ENCODE data around the gene CCDC77.
A peak's percentile ranks its signal among the peaks of the same experiment; 100 is the strongest.
"Not testable (repeated sequence)": the region's sequence is repeated elsewhere in the genome, so short reads cannot be mapped to it uniquely, and the experiment has no call there.

The CCDC77 gene

GRCh38 chr12:401235-402028, at the start of gene CCDC77:
CCDC77 (plus strand) TSS chr12:401644; CDS start chr12:409384, 7,740 bp downstream.
- Histone ChIP-seq H3K9me3 (ENCODE audit: low read depth, low read length) (no peaks in the 10 kb centered on the region), H3K36me3 (ENCODE audit: insufficient read depth, low read length) (peaks cover 4% of the 10 kb centered on the region; the same call in 1 of the 2 replicates), H3K27ac (peak within 1 kb of the TSS; percentile 52; the same call in 1 of the 2 replicates), H3K9ac (ENCODE audit: insufficient read length) (peak within 1 kb of the TSS; percentile 80), H3K4me3 (peak within 1 kb of the TSS; percentile 91)
- DNase-seq (ENCODE audit: low read depth, low spot score), result peak; percentile 80
- TF ChIP-seq FOXP2 (optimal IDR thresholded peaks at IDR 0.05; ENCODE audit: control extremely low read depth, extremely low read length, insufficient read depth) (peak; percentile 67), POLR2AphosphoS5 (IDR thresholded peaks at IDR 0.05; ENCODE audit: borderline replicate concordance, low read depth, low read length) (peak; percentile 93), EZH2 (IDR thresholded peaks at IDR 0.05) (no peak)

- no peak for DNase-seq (ENCODE audit: low read depth, low spot score)
- Histone ChIP-seq H3K36me3 (ENCODE audit: insufficient read depth, low read length) (peaks cover 76% of the 10 kb centered on the region), H3K9ac (ENCODE audit: insufficient read length) (no peak overlapping the region), H3K27ac (no peak overlapping the region), H3K9me3 (ENCODE audit: low read depth, low read length) (peaks cover 2% of the 10 kb centered on the region; the same call in 1 of the 2 replicates), H3K4me3 (no peak overlapping the region)
- no peak for TF ChIP-seq POLR2AphosphoS5 (IDR thresholded peaks at IDR 0.05; ENCODE audit: borderline replicate concordance, low read depth, low read length)
- TF ChIP-seq FOXP2 (optimal IDR thresholded peaks at IDR 0.05; ENCODE audit: control extremely low read depth, extremely low read length, insufficient read depth), result no peak
- TF ChIP-seq EZH2 (IDR thresholded peaks at IDR 0.05), result no peak
Measured at GRCh38 chr12:356276-356988, 45.0 kb upstream of the CCDC77 start.

DNA sequence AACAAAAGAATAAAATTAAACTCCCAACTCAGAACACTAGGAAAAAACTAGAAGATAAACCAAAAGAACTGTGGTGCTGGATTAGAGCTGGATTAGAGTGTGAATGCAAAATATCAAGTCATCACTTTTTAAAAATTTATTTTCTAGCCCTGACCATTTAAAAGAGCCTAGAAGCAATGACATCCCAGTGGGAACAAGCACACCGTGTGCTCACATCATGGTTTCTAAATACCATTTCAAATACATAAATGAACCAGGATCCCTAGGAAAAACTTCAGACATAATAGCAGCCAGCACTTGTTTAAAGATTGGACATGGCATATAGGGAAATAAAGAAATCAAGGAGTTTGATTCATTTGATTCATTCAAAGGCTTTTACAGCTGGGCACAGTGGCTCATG, 42.4 kb upstream of the CCDC77 start:
- H3K36me3 ChIP-seq (ENCODE audit: insufficient read depth, low read length), result peaks cover 86% of the 10 kb centered on the region
- H3K27ac ChIP-seq, result no peak overlapping the region
- peaks cover 2% of the 10 kb centered on the region; the same call in 1 of the 2 replicates for H3K9me3 ChIP-seq (ENCODE audit: low read depth, low read length)
- TF ChIP-seq POLR2AphosphoS5 (IDR thresholded peaks at IDR 0.05; ENCODE audit: borderline replicate concordance, low read depth, low read length), result no peak
- no peak for DNase-seq (ENCODE audit: low read depth, low spot score)
- H3K9ac ChIP-seq (ENCODE audit: insufficient read length), result no peak overlapping the region
- H3K4me3 ChIP-seq, result no peak overlapping the region

- Histone ChIP-seq H3K27ac (no peak overlapping the region), H3K36me3 (ENCODE audit: insufficient read depth, low read length) (peaks cover 77% of the 10 kb centered on the region), H3K9me3 (ENCODE audit: low read depth, low read length) (no peaks in the 10 kb centered on the region), H3K4me3 (no peak overlapping the region), H3K9ac (ENCODE audit: insufficient read length) (no peak overlapping the region)
- TF ChIP-seq FOXP2 (optimal IDR thresholded peaks at IDR 0.05; ENCODE audit: control extremely low read depth, extremely low read length, insufficient read depth), result no peak
- DNase-seq (ENCODE audit: low read depth, low spot score), result no peak
Measured at GRCh38 chr12:366820-367219, 34.6 kb upstream of the CCDC77 start.

GRCh38 chr12:367972-368371, 33.5 kb upstream of the CCDC77 start:
- DNase-seq (ENCODE audit: low read depth, low spot score), result no peak
- Histone ChIP-seq H3K9me3 (ENCODE audit: low read depth, low read length) (no peaks in the 10 kb centered on the region), H3K9ac (ENCODE audit: insufficient read length) (no peak overlapping the region), H3K36me3 (ENCODE audit: insufficient read depth, low read length) (peaks cover 65% of the 10 kb centered on the region), H3K4me3 (no peak overlapping the region), H3K27ac (no peak overlapping the region)
- no peak for TF ChIP-seq FOXP2 (optimal IDR thresholded peaks at IDR 0.05; ENCODE audit: control extremely low read depth, extremely low read length, insufficient read depth)
- no peak for TF ChIP-seq POLR2AphosphoS5 (IDR thresholded peaks at IDR 0.05; ENCODE audit: borderline replicate concordance, low read depth, low read length)
- TF ChIP-seq EZH2 (IDR thresholded peaks at IDR 0.05), result no peak

DNA sequence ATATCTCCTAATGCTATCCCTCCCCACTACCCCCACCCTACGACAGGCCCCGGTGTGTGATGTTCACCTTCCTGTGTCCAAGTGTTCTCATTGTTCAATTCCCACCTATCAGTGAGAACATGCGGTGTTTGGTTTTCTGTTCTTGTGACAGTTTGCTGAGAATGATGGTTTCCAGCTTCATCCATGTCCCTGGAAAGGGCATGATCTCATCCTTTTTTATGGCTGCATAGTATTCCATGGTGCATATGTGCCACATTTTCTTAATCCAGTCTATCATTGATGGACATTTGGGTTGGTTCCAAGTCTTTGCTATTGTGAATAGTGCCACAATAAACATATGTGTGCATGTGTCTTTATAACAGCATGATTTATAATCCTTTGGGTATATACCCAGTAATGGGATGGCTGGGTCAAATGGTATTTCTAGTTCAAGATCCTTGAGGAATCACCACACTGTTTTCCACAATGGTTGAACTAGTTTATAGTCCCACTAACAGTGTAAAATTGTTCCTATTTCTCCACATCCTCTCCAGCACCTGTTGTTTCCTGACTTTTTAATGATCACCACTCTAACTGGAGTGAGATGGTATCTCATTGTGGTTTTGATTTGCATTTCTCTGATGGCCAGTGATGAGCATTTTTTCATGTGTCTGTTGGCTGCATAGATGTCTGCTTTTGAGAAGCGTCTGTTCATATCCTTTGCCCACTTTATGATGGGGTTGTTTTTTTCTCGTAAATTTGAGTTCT, 30.5 kb upstream of the CCDC77 start:
- H3K9ac ChIP-seq (ENCODE audit: insufficient read length); DNase-seq (ENCODE audit: low read depth, low spot score); H3K27ac ChIP-seq; H3K4me3 ChIP-seq; H3K9me3 ChIP-seq (ENCODE audit: low read depth, low read length): not testable (repeated sequence)
- peaks cover 44% of the 10 kb centered on the region for H3K36me3 ChIP-seq (ENCODE audit: insufficient read depth, low read length)

- no peak for DNase-seq (ENCODE audit: low read depth, low spot score)
- peak overlapping the region; percentile 96 for H3K9ac ChIP-seq (ENCODE audit: insufficient read length)
Measured at GRCh38 chr12:386651-387050, 14.8 kb upstream of the CCDC77 start.

DNA sequence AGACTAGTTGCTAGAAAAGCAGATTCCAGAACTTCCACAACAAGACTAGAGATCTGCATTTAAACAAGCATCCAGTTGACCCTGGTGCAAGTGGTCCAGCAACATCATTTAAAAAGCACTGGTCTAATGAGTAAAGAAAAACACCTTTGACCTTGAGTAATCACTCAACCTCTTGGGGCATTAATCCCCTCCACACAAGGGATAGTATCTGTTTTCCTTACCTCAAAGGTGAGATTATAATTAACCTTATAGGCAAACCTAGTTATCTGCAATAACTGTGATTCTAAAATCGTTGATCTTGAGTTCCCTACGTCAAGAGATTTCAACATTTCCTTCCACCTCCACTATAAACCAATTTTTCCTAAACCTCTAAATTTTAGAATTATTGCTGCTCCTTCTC, 13.4 kb upstream of the CCDC77 start:
- Histone ChIP-seq H3K9me3 (ENCODE audit: low read depth, low read length) (no peaks in the 10 kb centered on the region), H3K36me3 (ENCODE audit: insufficient read depth, low read length) (peaks cover 19% of the 10 kb centered on the region), H3K4me3 (peak overlapping the region; percentile 96), H3K27ac (no peak overlapping the region), H3K9ac (ENCODE audit: insufficient read length) (peak overlapping the region; percentile 96)
- no peak for DNase-seq (ENCODE audit: low read depth, low spot score)
- TF ChIP-seq EZH2 (IDR thresholded peaks at IDR 0.05) (no peak), POLR2AphosphoS5 (IDR thresholded peaks at IDR 0.05; ENCODE audit: borderline replicate concordance, low read depth, low read length) (no peak), FOXP2 (optimal IDR thresholded peaks at IDR 0.05; ENCODE audit: control extremely low read depth, extremely low read length, insufficient read depth) (no peak)

More at GRCh38 chr12:386651-387050, 14.8 kb upstream of the CCDC77 start:
- Histone ChIP-seq H3K36me3 (ENCODE audit: insufficient read depth, low read length) (peaks cover 30% of the 10 kb centered on the region), H3K9me3 (ENCODE audit: low read depth, low read length) (no peaks in the 10 kb centered on the region), H3K27ac (no peak overlapping the region), H3K4me3 (peak overlapping the region; percentile 96)
- TF ChIP-seq FOXP2 (optimal IDR thresholded peaks at IDR 0.05; ENCODE audit: control extremely low read depth, extremely low read length, insufficient read depth) (no peak), EZH2 (IDR thresholded peaks at IDR 0.05) (no peak), POLR2AphosphoS5 (IDR thresholded peaks at IDR 0.05; ENCODE audit: borderline replicate concordance, low read depth, low read length) (no peak)
